K562 (cell line): ENCODE data around the gene RASIP1. TPM values are rescaled to one million over a fixed set of nuclear protein-coding genes. Genes with fewer than 3 reads are reported as not detected.

ENCODE experiments used
- ATAC-seq: fragments of 200-7000 bp; cut with Tn5 transposase; 3 replicates; pipeline ENCODE4 v1.9.1; 2020; ENCODE audit warnings: moderate library complexity
- BruUV-seq: library from RNA; stranded (reverse); fragments of 400-500 nt; replicated peaks from 2 replicates; lab custom pipeline; 2021; lab: Mats Ljungman, UMichigan
- CTCF ChIA-PET: fragments of 300-600 bp; formaldehyde crosslinking; extraction: SDS; loops from one replicate; lab custom pipeline; 2021; ENCODE audit warnings: low intra/inter-chr PET ratio; lab: Yijun Ruan, JAX
- POLR2A ChIA-PET: fragments of 300-600, 350-650 bp; sonication (Branson Sonifier 250); formaldehyde crosslinking; extraction: SDS; loops from one replicate; lab custom pipeline; 2021; ENCODE audit warnings: antibody characterized with exemption, inconsistent platforms; lab: Yijun Ruan, JAX
- DNase-seq, 4 experiments: peaks; one replicate each; pipeline versions ENCODE4 v3.0.0 to v3.0.0-alpha.2; 2011 to 2018; ENCODE audit warnings: low spot score in 3 of 4, mixed read lengths in 3 of 4; ENCODE audit errors: extremely low read depth in 1 of 4
- FAIRE-seq: peaks from 2 replicates; lab custom pipeline; 2011; peaks lifted over from hg19 to GRCh38; lab: Jason Lieb, UNC
- H2AFZ ChIP-seq: 2 replicates; pipeline ENCODE4 v1.6.0; 2011; ENCODE audit warnings: low read depth, low read length, control low read depth, inconsistent platforms
- H3K27ac ChIP-seq: fragments of 200-600 bp; 3 replicates; pipeline ENCODE4 v1.8.0; 2011; ENCODE audit warnings: low read depth, mild to moderate bottlenecking, control low read depth, inconsistent platforms, low read length, moderate library complexity, mixed read lengths; ENCODE audit errors: extremely low read depth
- H3K27me3 ChIP-seq, 2 experiments: fragments of 300-600 bp in 1 of 2; 2 replicates in 1 of 2; 3 replicates in 1 of 2; pipeline versions ENCODE4 v1.6.0 to v1.8.0; 2011; ENCODE audit warnings: inconsistent platforms in 2 of 2, low read length in 2 of 2, mild to moderate bottlenecking in 1 of 2, mixed read lengths in 1 of 2, moderate library complexity in 1 of 2; ENCODE audit not compliant: control insufficient read depth in 2 of 2, insufficient read depth in 2 of 2
- H3K36me3 ChIP-seq: fragments of 300-600 bp; 3 replicates; pipeline ENCODE4 v1.8.0; 2011; ENCODE audit warnings: mild to moderate bottlenecking, low read length, inconsistent platforms; ENCODE audit not compliant: control insufficient read depth, insufficient read depth
- H3K4me1 ChIP-seq, 2 experiments: fragments of 200-600 bp in 1 of 2; replicated peaks in 1 of 2; 2 replicates in 1 of 2; 3 replicates in 1 of 2; pipeline versions ENCODE4 v1.5.1 to v1.8.0; 2011; ENCODE audit warnings: inconsistent platforms in 2 of 2, low read length in 2 of 2, mild to moderate bottlenecking in 1 of 2, mixed read lengths in 1 of 2, moderate library complexity in 1 of 2; ENCODE audit not compliant: control insufficient read depth in 2 of 2, insufficient read depth in 2 of 2
- H3K4me2 ChIP-seq: 2 replicates; pipeline ENCODE4 v1.6.1; 2011; ENCODE audit warnings: low read length, control low read depth, inconsistent platforms, mixed read lengths; ENCODE audit not compliant: insufficient read depth
- H3K4me3 ChIP-seq: fragments of 200-600 bp; sonication (generic), shearing (Covaris generic); 2 replicates; pipeline ENCODE4 v1.5.1; 2016; ENCODE audit warnings: control low read depth, inconsistent platforms
- H3K79me2 ChIP-seq: fragments of 200-600 bp; 3 replicates; pipeline ENCODE4 v1.8.0; 2011; ENCODE audit warnings: low read length, inconsistent platforms; ENCODE audit not compliant: control insufficient read depth, insufficient read depth
- H3K9ac ChIP-seq, 2 experiments: 2 replicates each; pipeline versions ENCODE4 v1.6.0 to v1.6.1; 2011; ENCODE audit warnings: low read depth in 2 of 2, low read length in 2 of 2, control low read depth in 1 of 2, inconsistent platforms in 1 of 2, mild to moderate bottlenecking in 1 of 2, mixed read lengths in 1 of 2; ENCODE audit not compliant: insufficient read depth in 1 of 2
- H3K9me1 ChIP-seq: one replicate; pipeline ENCODE4 v1.6.0; 2011; ENCODE audit warnings: inconsistent platforms, mild to moderate bottlenecking, low read length, moderate library complexity; ENCODE audit not compliant: control insufficient read depth, insufficient read depth
- H3K9me3 ChIP-seq: replicated peaks from 2 replicates; pipeline ENCODE4 v1.5.1; 2011; ENCODE audit warnings: low read depth, low read length, inconsistent platforms; ENCODE audit not compliant: control insufficient read depth, insufficient read depth
- H4K20me1 ChIP-seq: replicated peaks from 2 replicates; pipeline ENCODE4 v1.6.1; 2011; ENCODE audit warnings: low read length, inconsistent platforms, mixed read lengths; ENCODE audit not compliant: control insufficient read depth, insufficient read depth
- ELK1 ChIP-seq: sonication (generic); formaldehyde crosslinking; IDR thresholded peaks from 2 replicates; pipeline ENCODE4 v1.8.1; 2022; ENCODE audit warnings: missing genetic modification reagents
- HCFC1 ChIP-seq: IDR thresholded peaks from 2 replicates; pipeline ENCODE4 v1.6.1; 2012; ENCODE audit warnings: low read depth, low read length, improper control_type of control experiment
- HNRNPL ChIP-seq: fragments of 200-400 bp; formaldehyde crosslinking; IDR thresholded peaks from 2 replicates; pipeline ENCODE4 v1.6.1; 2017; ENCODE audit warnings: low read depth, mild to moderate bottlenecking, low read length
- JUND ChIP-seq, 2 experiments: IDR thresholded peaks; 2 replicates in 1 of 2; 3 replicates in 1 of 2; pipeline ENCODE4 v1.6.1; 2011; ENCODE audit warnings: borderline replicate concordance in 2 of 2, low read depth in 2 of 2, low read length in 2 of 2, improper control_type of control experiment in 1 of 2, missing biosample characterization in 1 of 2, missing genetic modification characterization in 1 of 2, missing genetic modification reagents in 1 of 2
- KLF1 ChIP-seq: fragments of 450-650 bp; IDR thresholded peaks from 2 replicates; pipeline ENCODE4 v1.6.1; 2016; ENCODE audit warnings: missing genetic modification characterization, missing compliant biosample characterization
- MAZ ChIP-seq, 2 experiments: fragments of 450-650 bp in 1 of 2; sonication (generic) in 1 of 2; formaldehyde crosslinking; IDR thresholded peaks in 1 of 2; conservative IDR thresholded peaks in 1 of 2; 2 replicates each; pipeline versions ENCODE4 v1.4.0 to v1.5.0; 2020; ENCODE audit warnings: mild to moderate bottlenecking in 1 of 2, missing genetic modification reagents in 1 of 2
- PTRF ChIP-seq: fragments of 450-650 bp; IDR thresholded peaks from 2 replicates; pipeline ENCODE4 v1.6.1; 2016; ENCODE audit warnings: mild to moderate bottlenecking, missing genetic modification characterization, missing compliant biosample characterization
- SAP30 ChIP-seq: fragments of 200-600 bp; sonication (generic); IDR thresholded peaks from 2 replicates; pipeline ENCODE4 v1.6.1; 2012; ENCODE audit warnings: borderline replicate concordance, low read depth, mild to moderate bottlenecking, moderate library complexity, low read length, control low read depth, inconsistent platforms; ENCODE audit not compliant: insufficient read depth, poor library complexity, severe bottlenecking
- ZC3H8 ChIP-seq: fragments of 450-650 bp; IDR thresholded peaks from 2 replicates; pipeline ENCODE4 v1.6.1; 2017
- WGBS: fragments of 100-300 bp; shearing (Covaris generic); methylation state at CpG from one replicate; pipeline ENCODE4 v1.1.6; 2016; ENCODE audit warnings: low coverage, mixed read lengths; ENCODE audit not compliant: insufficient coverage; ENCODE audit errors: missing lambda C conversion rate; 5-methylcytosine and 5-hydroxymethylcytosine counted together
- in situ Hi-C: fragments of 300-500 bp; cut with MboI; formaldehyde crosslinking; loops from 4 replicates; pipeline ENCODE4 v1.15.0; 2018; ENCODE audit warnings: inconsistent platforms, mixed read lengths
- intact Hi-C: fragments of 100-400 bp; cut with micrococcal nuclease; formaldehyde crosslinking; loops from 2 replicates; pipeline ENCODE4 v1.14.2; 2022
- polyA plus RNA-seq, 8 experiments: library from polyadenylated mRNA; depleted of rRNA in 4 of 8; stranded (reverse) in 5 of 8; unstranded in 3 of 8; fragments of >200 nt; fragmentation: Nextera tagmentation in 2 of 8; fragmentation: Illumina TruSeq in 1 of 8; extraction: Ambion mirVana in 2 of 8; extraction: Trizol in 1 of 8; gene quantifications; 2 replicates each; pipeline versions ENCODE4 v1.2.1 to v1.2.3, GENCODE V29; 2011 to 2014; ENCODE audit warnings: inconsistent platforms in 1 of 8, missing spikeins in 1 of 8
- total RNA-seq, 7 experiments: library from RNA; depleted of rRNA in 6 of 7; stranded (reverse); fragments of >200 nt in 6 of 7; fragmentation: Illumina TruSeq in 2 of 7; extraction: Trizol in 2 of 7; gene quantifications; 2 replicates each; pipeline versions ENCODE4 v1.2.1 to v1.2.3, GENCODE V29; 2011 to 2021; ENCODE audit warnings: low replicate concordance in 1 of 7
- TF ChIP-seq, protein P1 (sequence below): fragments of 250-450 bp; sonication (Bioruptor Pico); IDR thresholded peaks from 2 replicates; pipeline ENCODE4 v1.5.0; 2021; ENCODE audit warnings: mild to moderate bottlenecking, moderate library complexity
- TF ChIP-seq, protein P2 (sequence below): sonication (generic); formaldehyde crosslinking; IDR thresholded peaks from 2 replicates; pipeline ENCODE4 v1.8.0; 2022; ENCODE audit warnings: mild to moderate bottlenecking, missing genetic modification reagents

Gene RASIP1
- total and polyA plus RNA-seq, 9 of the 15 experiments (the other 6 are each of a cell fraction or from before 2014, with no cell fraction given): 0.20 to 4.7 (median 1.5) TPM

DNA sequence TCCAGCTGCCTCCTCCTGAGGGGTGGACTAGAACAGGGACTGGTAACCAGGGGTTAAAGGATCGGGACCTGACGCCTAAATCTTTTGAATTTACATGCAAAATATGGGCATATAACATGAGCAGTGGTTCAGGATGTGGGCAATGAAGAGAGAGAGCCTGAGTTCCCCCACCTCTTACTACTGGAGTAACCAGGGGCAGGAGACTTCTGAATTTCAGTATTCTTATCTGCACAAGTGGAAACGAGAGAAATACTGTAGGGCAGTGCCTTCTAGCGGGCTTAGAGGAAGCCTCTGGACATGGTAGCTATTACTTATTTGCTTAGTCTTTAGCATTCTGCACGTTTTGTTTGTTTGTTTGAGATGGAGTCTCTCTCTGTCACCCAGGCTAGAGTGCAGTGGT is 44.1 kb upstream of the RASIP1 start (continued):
- TF ChIP-seq MAZ (CRISPR knock-in tag; conservative IDR thresholded peaks at IDR 0.05 in 1 of 2, IDR thresholded peaks at IDR 0.05 in 1 of 2): peak in 1 of 2 experiments; percentile 84; a peak in 2 of 4 replicates
- TF ChIP-seq PTRF: no peak
- peak; percentile 38; the same call in 1 of the 2 replicates for TF ChIP-seq JUND (IDR thresholded peaks at IDR 0.05; ENCODE audit: borderline replicate concordance, low read depth, low read length)
- TF ChIP-seq JUND (tag; IDR thresholded peaks at IDR 0.05; ENCODE audit: borderline replicate concordance, low read depth, low read length): no peak

DNA sequence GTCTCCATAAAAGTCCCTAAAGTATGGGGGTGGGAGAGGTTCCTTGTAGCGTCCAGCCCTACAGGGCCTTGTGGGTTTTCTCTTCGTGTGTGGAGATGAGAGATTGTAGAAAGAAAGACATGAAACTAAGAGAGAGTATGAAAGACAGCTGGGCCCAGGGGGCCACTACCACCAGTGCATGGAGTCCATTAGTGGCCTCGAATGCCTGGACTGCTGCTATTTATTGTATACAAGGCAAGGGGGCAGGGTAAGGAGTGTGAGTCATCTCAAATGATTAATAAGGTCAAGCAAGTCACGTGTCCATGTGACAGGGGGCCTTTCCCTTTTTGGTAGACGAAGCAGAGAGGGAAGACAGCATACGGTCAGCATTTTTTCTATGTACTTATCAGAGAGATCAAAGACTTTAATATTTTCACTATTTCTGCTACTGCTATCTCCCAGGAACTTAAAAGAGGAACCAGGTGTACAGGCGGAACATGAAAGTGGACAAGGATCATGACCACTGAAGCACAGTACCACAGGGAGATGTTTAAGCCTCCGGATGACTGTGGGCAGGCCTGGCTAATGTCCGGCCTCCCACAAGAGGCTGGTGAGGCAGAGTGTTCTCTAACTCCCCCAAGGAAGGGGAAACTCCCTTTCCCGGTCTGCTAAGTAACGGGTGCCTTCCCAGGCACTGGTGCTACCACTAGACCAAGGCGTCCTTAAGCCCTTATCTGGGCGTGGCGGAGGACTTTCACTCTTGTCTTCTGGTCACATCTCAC is 40.4 kb upstream of the RASIP1 start:
- Histone ChIP-seq H3K4me3 (no peak overlapping the region), H3K27me3 (no peaks in the 10 kb centered on the region), H3K4me1 (peaks cover 24 to 34% of the 10 kb centered on the region in 2 experiments), H3K9ac (peak overlapping the region; percentile 58 to 85; a peak in 3 of 4 replicates), H3K9me3 (no peaks in the 10 kb centered on the region), H3K27ac (peak overlapping the region; percentile 89), H3K4me2 (peak overlapping the region; percentile 74), H3K79me2 (no peaks in the 10 kb centered on the region), H3K36me3 (no peaks in the 10 kb centered on the region), H4K20me1 (no peaks in the 10 kb centered on the region), H2AFZ (peak overlapping the region; percentile 89), H3K9me1 (no peaks in the 10 kb centered on the region)
- CTCF ChIA-PET: no interaction called here
- POLR2A ChIA-PET: interaction anchor here (0.5 to 2.0 kb wide), 11 partner anchors 10 to 166 kb away, joined by 3 to 6 read pairs (median 4); partner anchors contain the start of genes IZUMO1, RPL18 and SPHK2
- peak; percentile 95 for FAIRE-seq
- DNase-seq: peak; percentile 31 to 86 (median 39)
- in situ Hi-C loops: loop anchor here (5.0 kb wide), 1 partner anchor 134 kb away; the partner anchor contains the start of gene CA11
- ATAC-seq: peak; percentile 76
- BruUV-seq: TSS peak; percentile 97
- WGBS: 0% methylated on average over 14 of the region's 14 CpGs
- intact Hi-C loops: loop anchor here (2.0 to 10.0 kb wide), 4 partner anchors 26 to 444 kb away; partner anchors contain the start of genes FGF21 and RASIP1
- TF ChIP-seq SAP30: no peak
- TF ChIP-seq ELK1 (CRISPR knock-in tag): no peak
- TF ChIP-seq, protein P1, sequence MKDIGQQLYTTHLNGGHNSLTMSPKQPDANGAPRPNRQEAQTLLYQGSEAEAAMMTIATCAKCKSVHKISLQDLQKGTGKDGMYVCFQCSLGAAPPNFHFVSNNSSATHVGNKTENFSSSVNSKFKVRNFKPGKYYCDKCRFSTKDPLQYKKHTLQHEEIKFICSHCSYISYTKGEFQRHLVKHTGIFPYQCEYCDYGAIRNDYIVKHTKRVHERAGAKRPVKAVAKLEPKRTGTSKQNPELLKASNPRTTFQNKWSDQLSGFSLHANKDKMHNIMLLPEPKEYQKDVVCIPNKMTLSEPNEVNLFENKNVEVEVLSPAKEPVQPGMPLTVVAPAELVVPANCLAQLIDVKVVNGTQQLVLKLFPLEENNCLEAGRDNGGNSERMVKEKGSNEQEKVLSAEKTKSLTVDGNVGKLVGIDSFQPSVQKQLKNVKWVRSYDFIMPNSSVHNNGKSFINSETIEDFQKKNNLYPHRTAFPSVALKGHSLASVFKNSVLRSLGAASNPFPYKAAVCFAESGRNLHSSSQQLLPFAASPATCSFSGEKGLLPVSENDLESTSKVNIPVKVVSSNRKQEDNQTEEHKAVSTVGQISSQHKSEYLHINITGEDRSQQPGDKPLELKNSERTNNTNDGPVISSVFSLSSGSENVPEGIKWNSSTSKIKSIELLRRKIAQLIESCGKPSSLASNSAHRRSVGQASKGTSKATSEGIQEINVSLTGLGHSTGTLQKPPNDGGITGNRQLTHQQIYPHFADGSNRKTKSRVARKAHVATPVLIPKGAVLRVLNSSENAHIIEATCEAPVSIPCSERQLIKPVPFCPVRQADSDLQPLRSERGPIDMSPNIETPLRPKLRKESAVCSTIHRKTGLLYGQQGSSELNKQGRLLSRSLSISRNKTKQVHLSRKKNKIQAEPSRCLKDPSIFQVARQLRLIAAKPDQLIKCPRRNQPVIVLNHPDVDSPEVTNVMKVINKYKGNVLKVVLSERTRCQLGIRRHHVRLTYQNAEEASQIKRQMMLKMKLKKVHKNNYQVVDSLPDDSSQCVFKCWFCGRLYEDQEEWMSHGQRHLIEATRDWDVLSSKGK: no peak
- TF ChIP-seq KLF1: peak; percentile 73; the same call in 1 of the 2 replicates
- TF ChIP-seq ZC3H8: no peak
- TF ChIP-seq, protein P2, sequence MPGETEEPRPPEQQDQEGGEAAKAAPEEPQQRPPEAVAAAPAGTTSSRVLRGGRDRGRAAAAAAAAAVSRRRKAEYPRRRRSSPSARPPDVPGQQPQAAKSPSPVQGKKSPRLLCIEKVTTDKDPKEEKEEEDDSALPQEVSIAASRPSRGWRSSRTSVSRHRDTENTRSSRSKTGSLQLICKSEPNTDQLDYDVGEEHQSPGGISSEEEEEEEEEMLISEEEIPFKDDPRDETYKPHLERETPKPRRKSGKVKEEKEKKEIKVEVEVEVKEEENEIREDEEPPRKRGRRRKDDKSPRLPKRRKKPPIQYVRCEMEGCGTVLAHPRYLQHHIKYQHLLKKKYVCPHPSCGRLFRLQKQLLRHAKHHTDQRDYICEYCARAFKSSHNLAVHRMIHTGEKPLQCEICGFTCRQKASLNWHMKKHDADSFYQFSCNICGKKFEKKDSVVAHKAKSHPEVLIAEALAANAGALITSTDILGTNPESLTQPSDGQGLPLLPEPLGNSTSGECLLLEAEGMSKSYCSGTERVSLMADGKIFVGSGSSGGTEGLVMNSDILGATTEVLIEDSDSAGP (CRISPR knock-in tag): no peak
- TF ChIP-seq HNRNPL: no peak
- no peak for TF ChIP-seq HCFC1
